Fibroblast of the aortic adventitia (primary cell): ENCODE data around the gene TRPM3. TPM values are rescaled to one million over a fixed set of nuclear protein-coding genes. Genes with fewer than 3 reads are reported as not detected.

Source experiments
- DNase-seq: peaks from one replicate; pipeline ENCODE4 v3.0.0-alpha.2; 2010; ENCODE audit warnings: low read depth
- H3K4me3 ChIP-seq: 2 replicates; pipeline ENCODE4 v1.5.1; 2011; ENCODE audit warnings: low read depth, mild to moderate bottlenecking, control low read depth, low read length, moderate library complexity
- total RNA-seq: library from RNA; depleted of rRNA; stranded (reverse); fragments of >200 nt; gene quantifications from 2 replicates; pipeline ENCODE4 v1.2.3, GENCODE V29; 2012; ENCODE audit warnings: low replicate concordance
- TF ChIP-seq, protein P1 (sequence below): IDR thresholded peaks from 2 replicates; pipeline ENCODE4 v1.5.1; 2011; ENCODE audit warnings: mild to moderate bottlenecking, low read length, control low read depth, inconsistent platforms; ENCODE audit not compliant: insufficient read depth

TRPM3 gene
- total RNA-seq, 1 donor = 8.8 TPM

DNA sequence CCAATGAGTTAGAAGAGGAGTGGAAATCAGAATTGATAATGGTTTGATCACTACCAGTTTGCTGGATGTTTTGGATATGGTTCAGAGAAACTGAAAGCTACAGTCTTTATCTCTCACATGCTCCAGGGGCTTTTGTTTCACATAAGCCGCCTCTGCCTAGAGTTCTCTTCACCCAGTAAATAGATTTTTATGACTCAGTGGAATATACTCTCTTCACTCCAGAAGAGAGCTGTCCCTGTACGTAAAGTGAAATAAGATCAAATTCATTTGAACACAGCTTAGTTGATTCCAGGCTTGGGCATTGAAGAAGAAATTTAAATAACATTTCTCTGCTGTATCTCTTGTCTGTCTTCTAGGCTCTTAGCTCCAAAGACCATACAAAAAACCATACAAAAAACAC is 184.9 kb downstream of the TRPM3 start:
- H3K4me3 ChIP-seq = no peak overlapping the region
- DNase-seq = peak; percentile 25
- TF ChIP-seq, protein P1, sequence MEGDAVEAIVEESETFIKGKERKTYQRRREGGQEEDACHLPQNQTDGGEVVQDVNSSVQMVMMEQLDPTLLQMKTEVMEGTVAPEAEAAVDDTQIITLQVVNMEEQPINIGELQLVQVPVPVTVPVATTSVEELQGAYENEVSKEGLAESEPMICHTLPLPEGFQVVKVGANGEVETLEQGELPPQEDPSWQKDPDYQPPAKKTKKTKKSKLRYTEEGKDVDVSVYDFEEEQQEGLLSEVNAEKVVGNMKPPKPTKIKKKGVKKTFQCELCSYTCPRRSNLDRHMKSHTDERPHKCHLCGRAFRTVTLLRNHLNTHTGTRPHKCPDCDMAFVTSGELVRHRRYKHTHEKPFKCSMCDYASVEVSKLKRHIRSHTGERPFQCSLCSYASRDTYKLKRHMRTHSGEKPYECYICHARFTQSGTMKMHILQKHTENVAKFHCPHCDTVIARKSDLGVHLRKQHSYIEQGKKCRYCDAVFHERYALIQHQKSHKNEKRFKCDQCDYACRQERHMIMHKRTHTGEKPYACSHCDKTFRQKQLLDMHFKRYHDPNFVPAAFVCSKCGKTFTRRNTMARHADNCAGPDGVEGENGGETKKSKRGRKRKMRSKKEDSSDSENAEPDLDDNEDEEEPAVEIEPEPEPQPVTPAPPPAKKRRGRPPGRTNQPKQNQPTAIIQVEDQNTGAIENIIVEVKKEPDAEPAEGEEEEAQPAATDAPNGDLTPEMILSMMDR = no peak

DNA sequence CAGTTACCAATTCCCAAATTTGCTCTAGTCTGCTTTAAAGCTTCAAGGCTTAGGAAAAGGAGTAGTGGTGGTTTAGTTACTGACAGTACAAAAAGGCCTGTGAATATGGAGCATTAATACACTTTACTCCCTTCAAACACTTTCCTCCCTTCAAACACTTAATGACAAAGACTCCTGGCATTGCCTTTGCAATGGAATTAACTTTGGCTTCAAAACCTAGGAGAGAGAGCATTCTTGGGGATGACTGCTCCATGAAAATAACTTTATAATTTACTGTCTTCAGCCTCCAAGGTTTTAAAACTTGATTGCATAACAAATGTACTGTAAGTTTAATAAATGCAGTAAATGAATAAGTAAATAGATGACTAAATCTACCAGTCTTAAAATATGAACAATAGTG is 185.6 kb downstream of the TRPM3 start:
- TF ChIP-seq, protein P1 = no peak
- DNase-seq = peak; percentile 88
- H3K4me3 ChIP-seq = no peak overlapping the region

DNA sequence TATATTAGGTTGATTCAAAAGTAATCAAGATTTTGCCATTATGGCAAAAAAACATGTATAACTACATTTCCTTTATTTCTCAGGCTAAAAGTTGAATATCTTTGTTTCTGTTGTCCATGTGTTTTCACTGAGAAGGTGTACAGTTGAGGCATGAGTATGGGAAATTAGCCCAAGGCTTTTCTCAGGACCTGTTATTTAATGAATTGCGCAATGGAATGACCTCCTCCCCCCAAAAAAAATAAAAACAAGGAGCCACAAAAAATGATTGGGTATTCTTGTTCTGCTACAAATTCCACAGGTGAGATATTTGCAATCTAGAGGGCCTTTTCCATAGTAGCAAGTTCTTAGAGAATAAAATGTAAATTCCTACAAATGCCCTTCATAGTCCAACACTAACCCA is 186.8 kb downstream of the TRPM3 start:
- DNase-seq = no peak
- TF ChIP-seq, protein P1 = no peak
- H3K4me3 ChIP-seq = no peak overlapping the region

DNA sequence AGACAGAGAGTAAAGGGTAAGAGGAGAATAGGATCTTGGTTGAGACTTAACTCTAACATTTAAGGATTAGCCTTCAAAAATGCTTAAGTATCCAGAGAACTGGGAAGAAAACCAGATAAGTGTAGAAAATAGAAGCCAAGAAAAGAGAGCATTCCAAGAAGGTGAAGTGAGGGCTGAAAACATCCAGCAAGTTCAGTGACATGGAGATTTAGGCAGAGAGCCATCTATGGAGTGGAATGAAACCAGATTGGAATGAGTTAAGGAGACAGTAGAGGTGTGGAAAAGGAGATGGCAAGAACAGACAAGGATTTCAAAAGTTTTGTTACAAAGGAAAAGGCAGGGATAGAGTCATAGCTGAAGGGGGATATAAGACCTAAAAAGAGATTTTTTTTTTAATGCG is 188.1 kb downstream of the TRPM3 start:
- peak; percentile 93 for DNase-seq
- no peak overlapping the region for H3K4me3 ChIP-seq
- TF ChIP-seq, protein P1 = no peak

DNA sequence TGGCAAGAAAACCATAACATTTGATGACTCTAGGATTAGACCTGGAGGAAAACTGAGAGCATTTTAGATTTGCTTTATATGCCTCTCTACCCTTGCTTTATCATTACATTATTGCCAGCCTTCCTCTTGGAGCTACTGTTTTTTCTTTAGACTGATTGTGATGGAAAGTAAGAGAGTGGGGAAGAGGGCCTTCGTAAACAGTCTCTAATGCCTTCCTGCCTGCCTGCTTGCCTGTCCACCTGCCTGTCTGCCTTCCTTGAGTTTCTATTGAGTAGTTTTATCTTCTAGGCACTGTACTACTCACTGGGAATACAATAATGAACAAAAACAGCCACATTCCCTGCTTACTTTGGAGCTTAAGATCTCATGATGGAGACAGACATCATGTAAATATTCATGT is 189.3 kb downstream of the TRPM3 start:
- H3K4me3 ChIP-seq = no peak overlapping the region

DNA sequence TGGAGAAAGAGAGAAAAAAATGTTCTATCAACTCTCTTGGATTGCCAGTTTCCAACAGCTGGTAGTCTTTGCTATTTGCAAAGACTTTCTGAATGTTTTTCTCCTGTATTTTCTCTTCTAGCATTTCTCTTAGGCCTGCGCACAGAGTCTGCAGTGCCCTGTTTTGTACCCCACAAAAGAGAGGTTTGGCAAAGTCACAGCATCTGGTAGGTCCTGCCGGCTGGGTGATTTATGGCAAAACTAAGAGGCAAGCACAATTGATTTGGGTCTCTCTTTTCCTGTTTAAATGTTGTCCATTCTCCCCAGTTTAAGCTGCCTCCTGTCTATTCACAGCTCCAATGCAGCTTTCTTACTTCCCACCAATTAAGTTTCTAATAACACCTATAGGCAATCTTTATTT is 193.9 kb downstream of the TRPM3 start:
- H3K4me3 ChIP-seq = no peak overlapping the region
- no peak for DNase-seq
- TF ChIP-seq, protein P1 = no peak

More for the DNA sequence above, 189.3 kb downstream of the TRPM3 start:
- DNase-seq = no peak
- TF ChIP-seq, protein P1 = no peak

DNA sequence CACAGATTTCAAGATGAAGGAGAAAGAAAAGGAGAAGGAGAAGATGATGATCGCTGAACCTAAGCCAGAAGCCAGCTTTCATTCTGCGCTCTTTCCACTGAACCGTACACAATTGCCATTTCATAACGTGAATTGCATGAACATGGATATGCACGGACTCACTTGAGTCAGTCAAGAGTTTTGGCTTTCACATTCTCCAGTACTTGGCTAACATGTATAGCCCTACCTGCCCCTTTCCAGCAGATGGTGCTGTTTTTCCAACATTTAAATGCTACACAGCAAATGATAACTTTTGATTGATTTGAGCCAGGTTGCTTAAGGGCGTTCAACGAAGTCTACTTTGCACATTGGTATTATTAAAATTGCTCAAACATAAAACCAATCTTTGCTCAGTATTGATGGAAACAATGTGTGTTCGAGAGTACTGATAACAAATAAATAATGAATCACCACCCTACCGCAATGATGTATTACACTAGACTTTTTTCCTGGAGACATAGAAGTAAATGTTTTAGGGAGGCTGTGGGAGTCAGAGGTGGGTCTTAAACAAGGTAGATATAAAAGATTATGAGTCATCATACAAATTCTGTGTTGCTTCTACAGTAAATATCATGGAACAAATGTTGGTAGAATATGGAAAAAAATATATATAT is 196.4 kb downstream of the TRPM3 start:
- H3K4me3 ChIP-seq = peak overlapping the region; percentile 45
- TF ChIP-seq, protein P1 = peak; percentile 84
- DNase-seq = peak; percentile 96
